ENCODE measurements around the gene ZNF823.

Gene ZNF823

DNA sequence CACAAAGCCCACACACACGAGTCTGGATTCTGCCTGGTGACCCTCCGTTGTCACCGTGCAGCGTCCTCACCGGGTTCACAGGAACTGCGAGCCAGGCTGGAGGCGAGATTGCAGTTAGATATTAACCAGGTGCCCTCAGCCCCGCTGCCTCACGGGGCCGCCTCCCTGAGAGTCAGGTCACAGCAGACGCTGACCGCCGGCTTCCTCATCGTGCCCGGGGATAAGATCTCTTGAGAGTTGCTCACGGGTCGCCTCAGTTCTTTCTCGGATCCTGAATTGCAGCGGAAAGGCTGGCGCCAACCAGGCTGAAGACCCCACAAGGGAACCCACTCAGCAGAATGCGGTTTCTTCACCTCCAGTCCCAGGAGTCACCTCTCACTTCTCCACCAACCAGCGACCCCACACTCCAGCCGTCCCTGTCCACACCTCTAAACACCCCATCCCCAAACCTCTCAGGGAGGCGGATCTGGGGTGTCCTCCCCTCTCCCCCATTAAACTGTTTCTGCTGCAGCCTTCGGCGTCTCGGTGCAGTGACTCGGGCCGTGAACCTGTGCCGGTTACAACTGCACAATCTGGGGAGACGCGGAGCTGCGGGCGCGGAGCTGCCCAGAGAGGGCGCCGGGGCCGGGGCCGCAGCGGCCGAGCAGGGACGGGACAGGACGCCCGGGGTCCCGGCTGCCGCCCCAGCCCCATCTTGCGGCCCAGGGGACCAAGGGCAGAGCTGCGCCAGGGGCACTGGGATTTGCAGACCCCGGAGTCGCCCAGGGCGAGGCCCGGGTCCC lies 591 bp downstream of the ZNF823 start:
- no peak for DNase-seq (ENCODE audit: low read depth)

DNA sequence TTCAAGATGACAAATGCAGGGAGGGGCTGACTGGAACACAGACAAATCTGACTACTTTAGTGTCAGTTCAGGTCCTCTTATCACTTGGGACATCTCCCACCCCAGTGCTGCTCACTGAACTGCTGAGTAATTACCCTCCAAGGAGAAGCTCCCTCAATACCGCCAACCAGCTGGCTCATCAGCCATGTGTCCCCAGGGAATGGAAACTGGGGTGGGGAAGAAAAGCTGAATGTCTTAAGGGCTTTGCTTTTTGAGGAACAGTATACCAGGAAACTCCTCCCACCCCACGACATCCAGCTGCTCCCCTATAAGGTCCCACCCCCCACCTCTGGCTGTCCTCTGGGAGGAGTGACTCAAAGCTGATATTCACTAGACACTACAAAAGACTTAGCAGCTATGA lies 2.0 kb downstream of the ZNF823 start:
- no peak for DNase-seq (ENCODE audit: low read depth)

DNA sequence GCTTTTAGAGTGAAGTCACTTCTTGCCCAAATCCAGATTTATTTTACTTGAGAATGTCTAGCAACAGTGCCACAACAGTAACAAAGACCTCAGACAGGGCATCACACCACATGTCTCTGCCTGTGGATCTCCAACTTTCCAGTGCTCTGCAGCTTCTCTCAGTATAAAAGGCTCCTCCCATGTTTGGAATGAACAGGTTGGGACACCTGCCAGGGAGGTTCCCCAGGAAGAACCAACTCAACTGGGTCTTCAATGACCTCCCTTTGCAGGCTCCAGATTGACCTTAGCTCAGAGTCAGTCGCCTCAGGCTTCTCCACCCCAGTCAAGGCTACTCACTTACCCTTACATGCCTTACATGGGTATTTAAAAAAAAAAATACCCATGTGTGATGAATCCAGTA lies 3.4 kb downstream of the ZNF823 start:
- no peak for DNase-seq (ENCODE audit: low read depth)

DNA sequence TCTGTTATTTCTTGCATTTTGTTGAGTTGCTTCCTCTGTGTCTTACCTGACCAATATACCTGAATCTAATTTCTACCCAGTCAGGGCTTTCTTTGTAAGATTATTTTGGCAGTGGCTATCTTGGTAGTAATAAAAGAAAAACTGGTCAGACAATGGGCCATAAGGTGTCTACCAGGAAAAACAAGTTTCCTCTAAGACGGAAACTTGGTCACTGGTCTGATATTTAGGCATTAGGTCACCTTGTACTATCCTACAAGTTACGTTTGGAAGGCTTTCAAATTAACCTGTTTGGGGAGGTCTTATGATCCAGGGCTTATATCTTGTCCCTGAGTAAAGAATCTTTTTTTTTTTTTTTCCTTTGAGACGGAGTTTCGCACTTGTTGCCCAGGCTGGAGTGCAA lies 9.2 kb downstream of the ZNF823 start:
- no peak for DNase-seq (ENCODE audit: low read depth)

DNA sequence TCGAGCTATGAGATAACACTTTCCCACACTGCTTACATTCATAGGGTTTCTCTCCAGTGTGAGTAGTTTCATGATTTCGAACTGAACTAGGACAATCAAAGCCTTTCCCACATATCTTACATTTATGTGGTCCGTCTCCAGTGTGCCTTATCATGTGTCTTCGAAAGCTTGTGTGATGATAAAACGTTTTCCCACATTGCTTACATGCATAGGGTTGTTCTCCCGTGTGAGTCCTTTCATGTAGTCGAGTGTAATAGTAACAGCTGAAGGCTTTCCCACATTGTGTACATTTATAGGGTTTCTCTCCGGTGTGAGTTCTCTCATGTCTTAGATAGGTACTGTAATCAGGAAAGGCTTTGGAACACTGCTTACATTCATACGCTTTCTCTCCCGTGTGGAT lies 16.3 kb downstream of the ZNF823 start:
- DNase-seq (ENCODE audit: low read depth): no peak

DNA sequence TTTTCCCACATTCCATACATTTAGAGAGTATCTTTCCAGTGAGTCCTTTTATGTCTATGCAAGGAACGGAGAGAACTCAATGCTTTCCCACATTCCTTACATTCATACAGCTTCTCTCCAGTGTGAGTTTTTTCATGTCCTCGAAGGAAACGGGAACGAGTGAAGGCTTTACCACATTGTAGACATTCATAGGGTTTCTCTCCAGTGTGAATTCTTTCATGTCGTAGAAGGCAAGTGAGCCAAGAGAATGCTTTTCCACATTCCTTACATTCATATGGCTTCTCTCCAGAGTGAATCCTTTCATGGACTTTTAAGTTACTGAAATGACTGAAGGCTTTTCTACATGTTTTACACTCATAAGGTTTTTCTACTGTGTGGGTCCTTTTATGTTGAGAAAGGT lies 17.1 kb downstream of the ZNF823 start:
- DNase-seq (ENCODE audit: low read depth): no peak

DNA sequence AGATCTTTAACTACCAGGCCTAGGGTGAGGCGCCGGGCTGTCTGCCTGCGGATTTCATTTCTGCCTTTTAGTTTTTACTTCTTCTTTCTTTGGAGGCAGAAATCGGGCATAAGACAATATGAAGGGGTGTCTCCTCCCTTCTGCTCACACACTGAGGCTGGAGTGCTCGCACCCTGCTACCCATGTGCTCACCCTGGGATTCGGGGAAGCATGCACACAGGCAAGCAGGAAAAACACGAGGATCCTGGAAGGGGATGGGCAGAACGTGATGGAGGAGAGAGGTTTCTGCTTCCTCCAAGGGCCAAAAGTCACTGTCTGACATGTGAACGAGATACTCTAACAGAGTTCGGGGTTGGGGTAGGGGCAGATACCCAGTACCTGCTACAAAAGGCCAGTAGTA lies 28.4 kb downstream of the ZNF823 start:
- no peak for DNase-seq (ENCODE audit: low read depth)

DNA sequence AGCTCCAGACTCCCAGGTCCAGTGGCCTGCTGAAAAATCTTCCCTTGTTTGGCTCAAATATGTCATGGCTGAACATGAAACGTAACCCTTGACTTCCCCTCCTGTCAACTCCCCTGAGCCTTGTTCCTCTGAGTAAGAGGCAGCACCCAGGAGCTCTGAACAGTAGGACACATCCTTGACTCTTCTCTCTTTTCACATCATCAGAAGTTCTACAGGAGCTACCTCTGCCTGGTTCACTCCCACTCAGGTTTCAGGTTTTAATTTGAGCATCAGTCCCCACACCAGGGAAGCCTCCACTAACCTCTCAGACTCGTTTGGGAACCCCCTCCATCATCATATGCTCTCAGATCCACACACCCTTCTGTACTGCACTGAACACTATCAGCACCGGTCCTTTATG lies 30.3 kb downstream of the ZNF823 start:
- DNase-seq (ENCODE audit: low read depth): no peak

DNA sequence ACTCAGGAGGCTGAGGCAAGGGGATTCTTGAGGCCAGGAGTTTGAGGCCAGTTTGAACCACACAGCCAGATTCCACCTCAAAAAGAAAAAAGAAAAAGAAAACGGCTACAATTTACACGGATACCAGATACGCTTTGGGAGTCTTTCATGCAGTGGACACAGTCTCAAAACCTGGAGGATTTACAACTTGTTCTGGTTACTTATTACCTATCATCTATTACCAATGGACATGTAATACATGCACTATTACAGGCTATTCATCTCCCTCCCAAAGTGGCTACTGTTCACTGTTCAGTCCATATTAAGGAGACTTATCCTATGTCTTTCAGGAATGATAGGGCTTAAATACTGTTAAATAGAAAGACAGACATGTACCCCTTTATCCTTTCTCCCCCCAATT lies 33.3 kb downstream of the ZNF823 start:
- DNase-seq (ENCODE audit: low read depth): no peak

DNA sequence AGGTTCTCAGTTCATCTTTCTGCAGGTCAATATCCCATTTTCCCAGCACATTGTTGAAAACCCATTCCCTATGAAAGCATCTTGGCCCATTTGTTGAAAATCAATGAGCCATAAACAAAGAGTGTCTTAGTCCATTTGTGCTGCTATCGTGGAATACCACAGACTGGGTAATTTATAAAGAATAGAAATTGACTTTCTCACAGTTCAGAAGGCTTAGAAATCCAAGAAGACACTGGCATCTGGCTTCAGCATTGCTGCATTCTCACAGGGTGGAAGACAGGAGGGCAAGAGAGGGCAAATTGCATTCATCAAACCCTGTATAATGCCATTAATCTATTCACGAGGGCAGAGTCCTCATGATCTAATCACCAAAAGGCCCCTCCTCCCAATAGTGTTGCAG lies 34.1 kb downstream of the ZNF823 start:
- no peak for DNase-seq (ENCODE audit: low read depth)

DNA sequence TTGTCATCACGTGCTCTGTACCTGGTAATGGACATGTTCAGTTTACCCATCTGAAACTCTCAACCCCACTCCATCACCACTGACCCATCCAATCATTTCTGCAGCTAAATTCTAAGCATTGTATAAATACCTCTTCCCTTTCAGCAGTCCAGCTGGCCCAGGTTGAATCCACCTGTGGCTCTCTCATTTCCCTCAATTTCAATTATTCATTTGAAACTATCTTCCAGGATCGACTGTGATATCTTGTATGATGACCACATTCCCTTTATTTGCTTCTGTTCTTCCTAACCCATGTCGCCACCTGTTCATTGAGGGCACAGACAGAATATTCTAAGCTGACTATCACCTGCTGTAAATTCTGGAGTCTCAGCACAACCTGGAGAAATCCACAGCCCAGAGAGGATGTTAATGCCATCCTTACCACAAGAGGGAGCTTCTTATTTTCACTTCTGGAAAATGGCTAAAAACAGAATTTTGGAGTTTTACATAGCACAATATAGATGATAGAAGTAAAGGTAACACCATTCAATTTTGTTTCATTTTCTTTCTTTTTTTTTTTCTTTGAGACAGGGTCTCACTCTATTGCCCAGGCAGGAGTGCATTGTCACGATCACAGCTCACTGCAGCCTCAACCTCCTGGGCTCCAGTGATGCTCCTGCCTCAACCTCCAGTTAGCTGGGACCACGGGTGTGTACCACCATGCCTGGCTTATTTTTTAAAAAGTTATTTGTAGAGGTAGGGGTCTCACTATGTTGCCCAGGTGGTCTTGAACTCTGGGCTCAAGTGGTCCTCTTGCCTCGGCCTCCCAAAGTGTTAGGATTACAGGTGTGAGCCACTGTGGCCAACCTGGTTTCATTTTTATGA lies 38.6 kb downstream of the ZNF823 start:
- no peak for DNase-seq (ENCODE audit: low read depth)

DNA sequence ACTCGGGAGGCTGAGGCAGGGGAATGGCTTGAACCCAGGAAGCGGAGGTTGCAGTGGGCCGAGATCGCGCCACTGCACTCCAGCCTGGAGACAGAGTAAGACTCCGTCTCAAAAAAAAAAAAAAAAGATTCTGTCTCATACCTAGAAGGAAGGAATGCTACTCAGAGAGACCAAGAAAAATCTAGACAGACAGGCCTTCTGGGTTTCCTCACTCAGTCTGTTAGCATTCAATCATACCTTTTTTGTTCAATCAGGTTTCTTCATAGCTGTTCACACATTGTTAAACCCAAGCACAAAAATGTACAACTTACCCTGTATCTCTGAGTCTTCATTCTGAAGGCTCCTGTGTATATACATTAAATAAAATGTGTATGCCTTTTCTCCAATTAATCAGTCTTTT lies 40.5 kb downstream of the ZNF823 start:
- no peak for DNase-seq (ENCODE audit: low read depth)

DNA sequence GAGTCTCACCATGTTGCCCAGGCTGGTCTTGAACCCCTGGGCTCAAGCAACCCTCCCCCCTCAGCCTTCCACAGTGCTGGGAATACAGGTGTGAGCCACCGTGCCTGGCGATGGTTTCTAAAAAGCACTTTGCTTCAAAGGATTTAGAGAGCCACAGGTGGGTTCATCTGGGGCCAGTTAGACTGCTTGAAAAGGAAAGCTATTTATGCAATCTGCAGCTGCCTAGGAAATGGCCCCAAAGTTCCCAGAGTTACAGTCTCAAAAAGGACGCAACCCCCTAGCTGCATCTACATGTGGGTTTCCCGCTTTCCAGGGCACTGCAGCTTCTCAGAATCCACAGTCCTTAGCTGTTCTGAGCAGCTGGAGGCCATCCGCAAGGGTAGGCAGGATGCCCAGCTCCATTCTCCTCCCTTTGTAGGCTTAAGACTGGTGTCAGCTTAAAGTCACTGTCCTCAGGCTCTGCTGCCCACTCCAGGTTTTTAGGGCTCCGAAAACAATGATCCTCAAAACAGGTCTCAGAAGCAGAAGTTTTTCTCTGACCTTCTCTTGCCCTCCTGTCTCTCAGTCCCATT lies 41.4 kb downstream of the ZNF823 start:
- DNase-seq (ENCODE audit: low read depth): no peak

DNA sequence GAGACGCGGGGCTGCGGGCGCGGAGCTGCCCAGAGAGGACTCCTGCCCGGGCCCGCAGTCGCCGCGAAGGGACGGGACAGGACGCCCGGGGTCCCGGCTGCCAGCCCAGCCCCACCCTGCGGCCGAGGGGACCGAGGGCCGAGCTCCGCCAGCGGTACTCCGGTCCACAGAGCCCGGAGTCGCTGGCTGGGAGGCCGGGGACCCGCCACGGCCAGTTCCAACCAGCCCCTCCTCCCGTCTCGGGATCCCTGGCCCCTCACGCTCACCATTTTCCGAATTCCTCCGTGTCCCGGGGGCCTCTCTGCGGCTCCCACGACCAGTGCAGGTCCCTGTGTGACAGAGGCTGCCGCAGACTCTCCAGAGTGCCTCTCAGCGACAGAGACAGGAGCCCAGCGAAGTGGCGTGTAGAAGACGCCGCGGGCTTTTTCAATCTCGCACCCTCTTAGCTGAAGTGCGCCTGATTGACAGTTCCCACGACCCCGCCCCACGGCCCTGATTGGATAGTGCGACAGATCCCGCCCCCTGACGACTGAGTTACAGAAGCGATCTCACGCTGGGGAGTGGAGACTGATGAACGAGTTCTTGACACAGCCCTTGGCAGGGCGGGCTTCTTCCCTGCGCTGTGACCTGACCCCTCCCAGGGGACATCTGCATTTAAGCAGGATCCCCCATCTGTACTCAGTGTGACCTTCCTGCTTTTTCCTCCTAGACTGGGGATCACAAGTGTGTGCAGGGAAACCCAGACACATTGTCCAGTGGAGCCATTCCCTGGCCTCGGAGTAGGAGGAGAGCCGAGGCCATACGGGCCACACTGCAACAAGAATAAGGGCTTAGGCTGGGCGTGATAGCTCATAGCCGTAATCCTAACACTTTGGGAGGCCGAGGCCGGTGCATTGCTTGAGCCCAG lies 44.0 kb downstream of the ZNF823 start:
- peak; percentile 72 for DNase-seq (ENCODE audit: low read depth)

DNA sequence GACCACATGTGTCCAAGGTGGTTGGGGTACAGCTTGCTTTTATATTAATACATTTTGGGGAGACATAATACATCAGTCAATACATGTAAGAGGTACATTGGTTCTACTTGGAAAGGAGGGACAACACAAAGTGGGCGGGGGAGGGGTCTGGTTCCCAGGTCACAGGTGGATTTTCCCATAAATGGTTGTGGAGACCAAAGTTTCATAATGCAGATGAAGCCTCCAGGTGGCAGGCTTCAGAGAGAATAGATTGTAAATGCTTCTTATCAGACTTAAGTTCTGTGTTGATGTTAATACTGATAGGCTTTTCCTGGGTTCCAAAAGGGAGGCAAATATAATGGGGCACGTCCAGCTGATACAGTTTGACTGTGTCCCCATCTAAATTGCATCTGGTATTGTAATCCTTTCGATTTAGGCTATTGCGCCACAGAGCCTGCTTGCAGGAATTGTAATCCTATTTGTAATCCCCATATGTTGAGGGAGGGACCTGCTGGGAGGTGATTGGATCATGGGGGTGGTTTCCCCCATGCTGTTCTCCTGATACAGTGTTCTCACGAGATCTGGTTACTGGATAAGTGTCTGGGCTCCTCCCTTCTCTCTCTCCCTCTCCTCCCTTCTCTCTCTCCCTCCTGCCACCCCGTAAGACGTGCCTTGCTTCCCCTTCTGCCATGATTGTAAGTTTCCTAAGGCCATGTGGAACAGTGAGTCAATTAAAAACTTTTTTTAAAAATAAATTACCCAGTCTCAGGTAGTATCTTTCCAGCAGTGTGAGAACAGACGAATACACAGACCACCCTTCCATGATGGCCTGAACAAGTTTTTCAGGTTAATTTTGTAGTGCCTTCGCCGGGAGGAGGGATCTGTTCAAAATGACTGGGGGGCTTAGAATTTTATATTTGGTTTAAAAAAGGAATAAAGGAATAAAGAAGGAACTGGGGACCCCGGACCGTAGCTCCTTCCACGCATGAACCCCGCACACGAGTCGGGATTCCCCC lies 44.9 kb downstream of the ZNF823 start:
- DNase-seq (ENCODE audit: low read depth): no peak

DNA sequence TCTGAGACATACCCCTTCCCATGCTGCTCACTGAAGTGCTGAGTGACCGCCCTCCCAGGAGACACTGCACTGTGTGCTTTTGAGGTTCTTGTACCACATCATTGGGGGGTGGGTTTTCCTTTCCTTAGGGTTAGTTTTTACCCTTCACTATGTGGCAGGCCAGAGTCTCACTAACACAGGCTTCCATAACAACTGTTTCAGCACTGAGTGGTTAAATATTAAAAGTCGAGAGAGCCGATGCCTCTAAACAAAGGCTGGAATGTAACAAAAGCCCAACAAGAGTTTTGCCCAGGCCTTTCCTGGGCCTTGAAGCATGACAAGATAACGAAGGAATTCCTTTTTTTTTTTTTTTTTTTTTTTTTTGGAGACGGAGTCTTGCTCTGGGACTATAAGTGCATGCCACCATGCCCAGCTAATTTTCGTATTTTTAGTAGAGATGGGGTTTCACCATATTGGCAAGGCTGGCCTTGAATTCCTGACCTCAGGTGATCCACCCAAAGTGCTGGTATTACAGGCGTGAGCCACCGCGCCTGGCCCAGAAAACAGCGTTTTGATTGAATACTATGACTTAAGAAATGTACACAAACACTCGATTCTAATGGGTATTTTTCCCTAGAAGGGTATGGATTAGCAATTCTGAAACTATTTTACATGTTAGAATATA lies 46.5 kb downstream of the ZNF823 start:
- DNase-seq (ENCODE audit: low read depth): no peak

DNA sequence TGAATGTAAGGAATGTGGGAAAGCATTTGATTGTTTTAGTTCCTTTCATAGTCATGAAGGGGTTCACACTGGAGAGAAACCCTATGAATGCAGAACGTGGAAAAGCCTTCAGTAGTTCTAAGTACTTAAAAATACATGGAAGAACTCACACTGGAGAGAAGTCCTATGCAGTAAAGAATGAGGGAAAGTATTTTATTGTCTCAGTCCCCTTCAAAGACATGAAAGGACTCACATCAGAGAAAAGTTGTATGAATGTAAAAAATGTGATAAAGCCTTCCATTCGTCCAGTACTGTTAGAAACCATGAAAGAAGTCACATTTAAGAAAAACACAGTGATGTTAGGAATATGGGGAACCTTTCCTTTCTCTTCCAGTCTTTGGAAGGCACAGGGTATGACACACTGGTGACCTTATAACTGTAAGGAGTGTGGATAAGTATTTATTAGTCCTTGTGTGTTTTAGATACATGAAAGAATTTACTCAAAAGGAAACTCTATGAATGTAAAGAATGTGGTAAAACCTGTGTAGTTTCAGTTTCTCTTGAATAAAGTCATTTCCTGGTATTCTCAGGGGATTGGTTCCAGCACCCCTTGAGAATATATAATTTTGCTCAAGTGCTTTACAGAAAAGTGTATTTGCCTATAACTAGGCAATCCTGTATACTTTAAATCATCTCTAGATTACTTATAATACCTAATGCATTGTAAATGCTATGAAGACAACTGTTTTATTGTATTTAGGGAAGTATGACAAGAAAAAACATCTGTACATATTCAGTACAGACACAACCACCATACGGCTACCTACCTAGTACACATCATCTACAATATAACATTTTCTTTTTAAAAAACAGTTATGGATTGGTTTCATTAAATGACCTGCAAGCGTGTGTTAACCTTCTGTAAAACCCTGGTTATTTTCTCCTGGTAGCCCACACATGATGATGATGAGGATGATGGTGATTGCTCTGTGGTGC lies 52.8 kb downstream of the ZNF823 start:
- no peak for DNase-seq (ENCODE audit: low read depth)

DNA sequence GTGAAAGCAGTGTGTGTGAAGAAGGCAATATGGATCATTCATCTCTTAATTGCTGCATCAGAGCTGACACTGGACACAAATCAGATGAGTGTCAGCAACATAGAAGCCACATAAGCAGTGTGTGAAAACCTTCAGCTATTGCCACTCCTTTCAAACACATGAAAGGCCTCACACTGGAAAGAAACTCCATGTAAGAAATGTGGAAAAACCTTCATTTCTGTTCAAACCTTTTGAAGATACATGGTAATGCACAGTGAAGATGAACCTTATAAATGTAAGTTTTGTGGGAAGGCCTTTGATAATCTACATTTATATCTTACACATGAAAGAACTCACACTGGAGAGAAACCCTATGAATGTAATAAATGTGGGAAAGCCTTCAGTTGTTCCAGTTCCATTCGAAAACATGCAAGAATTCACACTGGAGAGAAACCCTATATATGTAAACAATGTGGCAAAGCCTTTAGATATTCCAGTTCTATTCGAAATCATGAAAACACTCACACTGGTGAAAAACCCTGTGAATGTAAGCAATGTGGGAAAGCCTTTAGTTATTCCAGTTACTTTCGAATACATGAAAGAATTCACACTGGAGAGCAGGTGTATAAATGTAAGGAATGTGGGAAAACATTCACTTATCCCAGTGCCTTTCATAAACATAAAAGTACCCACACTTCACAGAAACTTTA lies 53.6 kb downstream of the ZNF823 start:
- DNase-seq (ENCODE audit: low read depth): no peak
